Measurements from ENCODE around the gene MBD3.
A peak's percentile ranks its signal among the peaks of the same experiment; 100 is the strongest.

Gene MBD3

GRCh38 chr19:1618157-1619093, 25.8 kb upstream of the MBD3 start:
- peak; percentile 19 to 42 for DNase-seq

- DNase-seq: peak in 1 of 2 experiments; percentile 26
Observed at GRCh38 chr19:1616875-1617274, 24.2 kb upstream of the MBD3 start.

- no peak for DNase-seq
Observed at GRCh38 chr19:1616396-1616795, 23.7 kb upstream of the MBD3 start.

- no peak for DNase-seq
Observed at GRCh38 chr19:1615156-1615765, 22.6 kb upstream of the MBD3 start.

GRCh38 chr19:1613808-1614570, 21.3 kb upstream of the MBD3 start:
- no peak for DNase-seq

GRCh38 chr19:1613146-1613545, 20.5 kb upstream of the MBD3 start:
- no peak for DNase-seq

- no peak for DNase-seq
Observed at GRCh38 chr19:1612114-1613086, 19.7 kb upstream of the MBD3 start.

GRCh38 chr19:1611353-1611752, 18.7 kb upstream of the MBD3 start:
- DNase-seq: no peak

GRCh38 chr19:1610579-1610978, 17.9 kb upstream of the MBD3 start:
- no peak for DNase-seq

GRCh38 chr19:1609680-1610474, 17.2 kb upstream of the MBD3 start:
- no peak for DNase-seq

GRCh38 chr19:1609103-1609396, 16.4 kb upstream of the MBD3 start:
- no peak for DNase-seq

- peak in 1 of 2 experiments; percentile 28 for DNase-seq
Observed at GRCh38 chr19:1608359-1609102, 15.9 kb upstream of the MBD3 start.

GRCh38 chr19:1606138-1606651, 13.5 kb upstream of the MBD3 start:
- DNase-seq: no peak

GRCh38 chr19:1605236-1606137, 12.8 kb upstream of the MBD3 start, which contains the start of gene UQCR11:
UQCR11 (minus strand) TSS chr19:1605462; CDS start chr19:1605409, 53 bp downstream.
- peak; percentile 96 for DNase-seq

GRCh38 chr19:1602091-1602707, 9.5 kb upstream of the MBD3 start:
- no peak for DNase-seq

- DNase-seq: no peak
Observed at GRCh38 chr19:1601613-1602064, 9.0 kb upstream of the MBD3 start.

GRCh38 chr19:1599460-1599846, 6.8 kb upstream of the MBD3 start:
- no peak for DNase-seq

GRCh38 chr19:1598777-1599459, 6.3 kb upstream of the MBD3 start:
- no peak for DNase-seq

GRCh38 chr19:1593501-1593772, 772 bp upstream of the MBD3 start:
- DNase-seq: no peak

Data from activated CD4-positive, alpha-beta T cell treated with anti-CD3 and anti-CD28 coated beads, Interleukin-2, amount 50 U/mL, for 48 hours (primary cell).